ENCODE data around the gene ZBTB20. TPM values are rescaled to one million over a fixed set of nuclear protein-coding genes. Genes with fewer than 3 reads are reported as not detected.

Gene ZBTB20
- total and polyA plus RNA-seq, 9 donors: 4.3 to 160 (median 107) TPM

GRCh38 chr3:114421204-114421603, 725.9 kb downstream of the ZBTB20 start:
- no peak overlapping the region for H3K4me3 ChIP-seq
- H3K4me1 ChIP-seq (ENCODE audit: insufficient read depth): peaks cover 8% of the 10 kb centered on the region
- DNase-seq: no peak
- no peaks in the 10 kb centered on the region for H3K9me3 ChIP-seq
- TF ChIP-seq CTCF (IDR thresholded peaks at IDR 0.05) (no peak), EP300 (IDR thresholded peaks at IDR 0.05) (no peak), POLR2A (IDR thresholded peaks at IDR 0.05) (no peak)
- no peak overlapping the region for H3K27ac ChIP-seq
- H3K27me3 ChIP-seq: no peaks in the 10 kb centered on the region
- WGBS, 3 donors: 71 to 76% (median 74%) methylated on average over 7 of the region's 7 CpGs
- intact Hi-C loops (cut with DNase I): no loop called here
- H3K36me3 ChIP-seq: no peaks in the 10 kb centered on the region

GRCh38 chr3:114420072-114420471, 727.0 kb downstream of the ZBTB20 start:
- H3K36me3 ChIP-seq: no peaks in the 10 kb centered on the region
- peaks cover 10% of the 10 kb centered on the region for H3K4me1 ChIP-seq (ENCODE audit: insufficient read depth)
- TF ChIP-seq CTCF (IDR thresholded peaks at IDR 0.05) (no peak), POLR2A (IDR thresholded peaks at IDR 0.05) (no peak), EP300 (IDR thresholded peaks at IDR 0.05) (no peak)
- no peak for DNase-seq
- intact Hi-C loops (cut with DNase I): no loop called here
- no peak overlapping the region for H3K4me3 ChIP-seq
- WGBS, 3 donors: 55 to 57% (median 56%) methylated on average over 3 of the region's 3 CpGs
- no peaks in the 10 kb centered on the region for H3K9me3 ChIP-seq
- H3K27ac ChIP-seq: no peak overlapping the region
- H3K27me3 ChIP-seq: no peaks in the 10 kb centered on the region

- DNase-seq: peak in 1 of 5 donors; percentile 12
- Histone ChIP-seq H3K36me3 (no peaks in the 10 kb centered on the region), H3K27me3 (no peaks in the 10 kb centered on the region), H3K4me3 (peak overlapping the region; percentile 7), H3K9me3 (no peaks in the 10 kb centered on the region), H3K27ac (peak overlapping the region; percentile 38 to 59), H3K4me1 (ENCODE audit: insufficient read depth) (peaks cover 10% of the 10 kb centered on the region)
- TF ChIP-seq CTCF (IDR thresholded peaks at IDR 0.05) (peak; percentile 56 to 99 (median 98)), EP300 (IDR thresholded peaks at IDR 0.05) (no peak), POLR2A (IDR thresholded peaks at IDR 0.05) (peak; percentile 13)
- intact Hi-C loops (cut with DNase I): loop anchor here in 1 of 4 donors (5.0 kb wide), 2 partner anchors 33 to 37 kb away; no protein-coding TSS in a partner anchor
- 9 to 12% (median 10%) methylated on average over 8 of the region's 8 CpGs for WGBS, 3 donors
Measured at GRCh38 chr3:114418724-114419543, 728.2 kb downstream of the ZBTB20 start.

- TF ChIP-seq EP300 (IDR thresholded peaks at IDR 0.05) (no peak), CTCF (IDR thresholded peaks at IDR 0.05) (no peak), POLR2A (IDR thresholded peaks at IDR 0.05) (no peak)
- no peak overlapping the region for H3K4me3 ChIP-seq
- H3K36me3 ChIP-seq: no peaks in the 10 kb centered on the region
- peaks cover 14% of the 10 kb centered on the region for H3K4me1 ChIP-seq (ENCODE audit: insufficient read depth)
- DNase-seq: no peak
- no peaks in the 10 kb centered on the region for H3K9me3 ChIP-seq
- no peaks in the 10 kb centered on the region for H3K27me3 ChIP-seq
- H3K27ac ChIP-seq: peak overlapping the region in 1 of 2 donors; percentile 59
- intact Hi-C loops (cut with DNase I): loop anchor here in 1 of 4 donors (5.0 kb wide), 2 partner anchors 34 to 36 kb away; no protein-coding TSS in a partner anchor
Measured at GRCh38 chr3:114418107-114418506, 729.0 kb downstream of the ZBTB20 start.
